ENCODE data around the gene COL11A1. TPM values are rescaled to one million over a fixed set of nuclear protein-coding genes. Genes with fewer than 3 reads are reported as not detected.

The COL11A1 gene
- total RNA-seq, 1 donor from 2014 or later: 810 TPM

GRCh38 chr1:102901996-102902395, 206.3 kb downstream of the COL11A1 start:
- H4K20me1 ChIP-seq (ENCODE audit: insufficient read depth, low read length): no peaks in the 10 kb centered on the region
- H3K9me3 ChIP-seq (ENCODE audit: insufficient read depth, low read depth, low read length): no peaks in the 10 kb centered on the region
- Mint-ChIP-seq H3K27ac (ENCODE audit: unreplicated experiment) (no peak overlapping the region), H3K4me3 (ENCODE audit: unreplicated experiment) (no peak overlapping the region), H3K9me3 (ENCODE audit: unreplicated experiment) (no peaks in the 10 kb centered on the region), H3K36me3 (ENCODE audit: low read depth, unreplicated experiment) (peaks cover 14% of the 10 kb centered on the region), H3K4me1 (ENCODE audit: low read depth, unreplicated experiment) (peaks cover 11% of the 10 kb centered on the region), H3K27me3 (ENCODE audit: low read depth, unreplicated experiment) (no peaks in the 10 kb centered on the region)
- H2AFZ ChIP-seq (ENCODE audit: low read depth, low read length): no peak overlapping the region
- FAIRE-seq (no peak), DNase-seq (ENCODE audit: low read depth) (no peak)
- H3K4me2 ChIP-seq (ENCODE audit: low read length): no peak overlapping the region
- H3K4me1 ChIP-seq (ENCODE audit: insufficient read depth, low read length): peaks cover 6% of the 10 kb centered on the region
- no peaks in the 10 kb centered on the region for H3K79me2 ChIP-seq (ENCODE audit: insufficient read depth, low read length)
- TF ChIP-seq CTCF (IDR thresholded peaks at IDR 0.05; ENCODE audit: insufficient read depth, low read depth, low read length): no peak
- no peak for TF ChIP-seq EZH2 (IDR thresholded peaks at IDR 0.05; ENCODE audit: insufficient read depth, low read length)
- H3K27me3 ChIP-seq (ENCODE audit: insufficient read depth, low read length): no peaks in the 10 kb centered on the region
- H3K9ac ChIP-seq (ENCODE audit: low read length): no peak overlapping the region
- H3K27ac ChIP-seq (ENCODE audit: low read depth, low read length): no peak overlapping the region
- no peak overlapping the region for H3K4me3 ChIP-seq (ENCODE audit: insufficient read depth, low read depth, low read length)
- H3K36me3 ChIP-seq (ENCODE audit: insufficient read depth, low read length): no peaks in the 10 kb centered on the region

GRCh38 chr1:102899935-102900334, 208.4 kb downstream of the COL11A1 start:
- TF ChIP-seq CTCF (IDR thresholded peaks at IDR 0.05; ENCODE audit: insufficient read depth, low read depth, low read length): no peak
- Mint-ChIP-seq H3K4me3 (ENCODE audit: unreplicated experiment) (no peak overlapping the region), H3K27ac (ENCODE audit: unreplicated experiment) (no peak overlapping the region)

GRCh38 chr1:102897557-102897956, 210.8 kb downstream of the COL11A1 start:
- Histone ChIP-seq H3K4me3 (ENCODE audit: insufficient read depth, low read depth, low read length) (no peak overlapping the region), H3K4me1 (ENCODE audit: insufficient read depth, low read length) (peaks cover 10% of the 10 kb centered on the region), H3K27ac (ENCODE audit: low read depth, low read length) (peak overlapping the region; percentile 49), H3K4me2 (ENCODE audit: low read length) (peak overlapping the region; percentile 40), H2AFZ (ENCODE audit: low read depth, low read length) (no peak overlapping the region), H3K36me3 (ENCODE audit: insufficient read depth, low read length) (no peaks in the 10 kb centered on the region), H3K79me2 (ENCODE audit: insufficient read depth, low read length) (no peaks in the 10 kb centered on the region), H3K27me3 (ENCODE audit: insufficient read depth, low read length) (no peaks in the 10 kb centered on the region), H4K20me1 (ENCODE audit: insufficient read depth, low read length) (no peaks in the 10 kb centered on the region), H3K9ac (ENCODE audit: low read length) (no peak overlapping the region), H3K9me3 (ENCODE audit: insufficient read depth, low read depth, low read length) (no peaks in the 10 kb centered on the region)
- Mint-ChIP-seq H3K36me3 (ENCODE audit: low read depth, unreplicated experiment) (peaks cover 10% of the 10 kb centered on the region), H3K4me3 (ENCODE audit: unreplicated experiment) (no peak overlapping the region), H3K9me3 (ENCODE audit: unreplicated experiment) (no peaks in the 10 kb centered on the region), H3K27ac (ENCODE audit: unreplicated experiment) (no peak overlapping the region), H3K27me3 (ENCODE audit: low read depth, unreplicated experiment) (no peaks in the 10 kb centered on the region), H3K4me1 (ENCODE audit: low read depth, unreplicated experiment) (peaks cover 13% of the 10 kb centered on the region)
- DNase-seq (ENCODE audit: low read depth): peak; percentile 84
- TF ChIP-seq CTCF (IDR thresholded peaks at IDR 0.05; ENCODE audit: insufficient read depth, low read depth, low read length): no peak
- TF ChIP-seq EZH2 (IDR thresholded peaks at IDR 0.05; ENCODE audit: insufficient read depth, low read length): no peak
- FAIRE-seq: peak; percentile 80

More at GRCh38 chr1:102899935-102900334, 208.4 kb downstream of the COL11A1 start:
- Mint-ChIP-seq H3K4me1 (ENCODE audit: low read depth, unreplicated experiment) (peaks cover 13% of the 10 kb centered on the region), H3K36me3 (ENCODE audit: low read depth, unreplicated experiment) (peaks cover 15% of the 10 kb centered on the region), H3K27me3 (ENCODE audit: low read depth, unreplicated experiment) (no peaks in the 10 kb centered on the region), H3K9me3 (ENCODE audit: unreplicated experiment) (no peaks in the 10 kb centered on the region)
- Histone ChIP-seq H3K27me3 (ENCODE audit: insufficient read depth, low read length) (no peaks in the 10 kb centered on the region), H2AFZ (ENCODE audit: low read depth, low read length) (no peak overlapping the region), H3K9ac (ENCODE audit: low read length) (no peak overlapping the region), H3K79me2 (ENCODE audit: insufficient read depth, low read length) (no peaks in the 10 kb centered on the region), H4K20me1 (ENCODE audit: insufficient read depth, low read length) (no peaks in the 10 kb centered on the region), H3K4me2 (ENCODE audit: low read length) (no peak overlapping the region), H3K4me1 (ENCODE audit: insufficient read depth, low read length) (peaks cover 6% of the 10 kb centered on the region), H3K27ac (ENCODE audit: low read depth, low read length) (no peak overlapping the region), H3K4me3 (ENCODE audit: insufficient read depth, low read depth, low read length) (no peak overlapping the region), H3K36me3 (ENCODE audit: insufficient read depth, low read length) (no peaks in the 10 kb centered on the region), H3K9me3 (ENCODE audit: insufficient read depth, low read depth, low read length) (no peaks in the 10 kb centered on the region)
- DNase-seq (ENCODE audit: low read depth): no peak
- FAIRE-seq: no peak

All from astrocyte (in vitro differentiated cells and primary cell).